GM12873 (cell line): ENCODE measurements around the gene PTCD1.

ENCODE experiments used
- CTCF ChIP-seq: IDR thresholded peaks from 2 replicates; pipeline ENCODE4 v1.5.1; 2012; ENCODE audit warnings: low read depth, mild to moderate bottlenecking, moderate library complexity, low read length, control low read depth; ENCODE audit not compliant: insufficient read depth; ENCODE audit errors: missing control alignments

The PTCD1 gene

GRCh38 chr7:99428972-99429566 lies 9.5 kb downstream of the PTCD1 start:
- TF ChIP-seq CTCF = no peak

GRCh38 chr7:99424932-99425730 lies 13.5 kb downstream of the PTCD1 start:
- TF ChIP-seq CTCF = no peak

GRCh38 chr7:99422625-99423024 lies 16.0 kb downstream of the PTCD1 start:
- no peak for TF ChIP-seq CTCF

GRCh38 chr7:99422186-99422585 lies 16.4 kb downstream of the PTCD1 start:
- TF ChIP-seq CTCF = no peak

- TF ChIP-seq CTCF = no peak
These were observed 17.6 kb downstream of the PTCD1 start for GRCh38 chr7:99420986-99421385.

GRCh38 chr7:99420213-99420612 lies 18.4 kb downstream of the PTCD1 start:
- TF ChIP-seq CTCF = no peak

- no peak for TF ChIP-seq CTCF
These were observed 19.1 kb downstream of the PTCD1 start for GRCh38 chr7:99419323-99420021.
